HG03135 (cell line): ENCODE measurements around the gene PRKCH.

ENCODE experiments used
- ATAC-seq: cut with Tn5 transposase; IDR thresholded peaks from one replicate; pipeline ENCODE4 v1.9.1; 2021; ENCODE audit warnings: mild to moderate bottlenecking, moderate library complexity; ENCODE audit not compliant: unreplicated experiment

Gene PRKCH

GRCh38 chr14:61504901-61505300, 183.5 kb downstream of the PRKCH start:
- ATAC-seq = no peak

- ATAC-seq = no peak
These were observed 184.7 kb downstream of the PRKCH start for GRCh38 chr14:61505815-61506809.

GRCh38 chr14:61508526-61508925, 187.1 kb downstream of the PRKCH start:
- no peak for ATAC-seq

GRCh38 chr14:61510736-61511557, 189.6 kb downstream of the PRKCH start:
- ATAC-seq = no peak

DNA sequence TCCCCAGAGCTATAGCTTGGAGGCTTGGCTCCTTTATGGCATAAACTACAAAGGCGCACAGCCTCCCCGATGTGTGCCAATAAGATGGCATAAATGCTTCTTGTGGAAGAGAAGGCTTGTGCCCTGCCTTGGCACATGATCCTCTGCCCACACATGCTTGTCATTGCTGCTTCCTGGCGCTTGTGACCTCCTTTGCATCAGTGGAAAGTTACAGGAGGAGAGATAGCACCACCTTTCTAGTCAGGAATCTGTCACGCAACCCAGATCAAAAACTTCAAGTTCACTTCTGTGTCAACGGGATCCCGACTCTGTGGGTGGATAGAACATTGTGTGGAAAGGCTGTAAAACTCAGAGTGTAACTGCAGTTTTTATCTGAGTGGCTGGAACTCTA, 190.2 kb downstream of the PRKCH start:
- no peak for ATAC-seq

- no peak for ATAC-seq
These were observed 190.9 kb downstream of the PRKCH start for GRCh38 chr14:61512026-61512834.

DNA sequence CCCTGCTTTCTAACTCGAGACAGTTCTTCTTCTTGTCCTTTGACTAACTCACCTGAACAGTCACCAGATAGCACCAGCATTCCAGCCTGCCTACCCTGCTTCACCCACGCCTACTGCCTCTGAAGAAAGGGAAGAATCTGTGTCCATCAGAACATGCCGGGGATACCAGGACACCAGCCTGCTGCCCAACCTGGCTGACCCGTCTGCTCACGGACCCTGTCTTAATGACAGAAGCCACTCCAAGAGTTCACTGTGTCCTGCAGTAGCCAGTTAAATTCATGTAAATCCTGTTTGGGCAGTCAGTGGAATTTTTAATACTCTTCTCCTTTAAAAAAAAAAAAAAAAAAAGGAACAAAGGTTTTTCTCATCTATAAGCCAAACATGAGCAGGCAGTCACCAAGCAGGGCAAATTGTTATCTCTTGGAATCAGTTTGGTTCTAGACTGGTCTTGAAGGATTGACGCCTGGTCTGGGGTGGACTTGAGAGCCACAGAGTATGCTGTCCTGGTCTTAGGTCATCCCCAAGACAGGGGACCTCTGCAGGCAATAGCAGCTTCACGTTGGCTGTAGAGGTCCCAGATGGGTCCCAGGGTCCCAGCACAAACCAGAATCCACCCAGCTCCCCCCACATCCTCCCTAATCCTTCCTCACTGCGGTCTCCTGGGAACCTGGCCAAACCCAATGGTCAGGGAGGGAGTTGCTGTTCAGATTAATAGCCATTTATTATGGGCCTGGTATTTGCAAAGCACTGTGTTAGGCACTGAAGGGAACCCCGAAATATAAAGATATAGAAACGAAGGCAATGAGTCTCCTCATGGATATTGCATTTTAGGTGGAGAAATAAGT, 192.8 kb downstream of the PRKCH start:
- no peak for ATAC-seq

GRCh38 chr14:61514927-61515326, 193.5 kb downstream of the PRKCH start:
- ATAC-seq = no peak

DNA sequence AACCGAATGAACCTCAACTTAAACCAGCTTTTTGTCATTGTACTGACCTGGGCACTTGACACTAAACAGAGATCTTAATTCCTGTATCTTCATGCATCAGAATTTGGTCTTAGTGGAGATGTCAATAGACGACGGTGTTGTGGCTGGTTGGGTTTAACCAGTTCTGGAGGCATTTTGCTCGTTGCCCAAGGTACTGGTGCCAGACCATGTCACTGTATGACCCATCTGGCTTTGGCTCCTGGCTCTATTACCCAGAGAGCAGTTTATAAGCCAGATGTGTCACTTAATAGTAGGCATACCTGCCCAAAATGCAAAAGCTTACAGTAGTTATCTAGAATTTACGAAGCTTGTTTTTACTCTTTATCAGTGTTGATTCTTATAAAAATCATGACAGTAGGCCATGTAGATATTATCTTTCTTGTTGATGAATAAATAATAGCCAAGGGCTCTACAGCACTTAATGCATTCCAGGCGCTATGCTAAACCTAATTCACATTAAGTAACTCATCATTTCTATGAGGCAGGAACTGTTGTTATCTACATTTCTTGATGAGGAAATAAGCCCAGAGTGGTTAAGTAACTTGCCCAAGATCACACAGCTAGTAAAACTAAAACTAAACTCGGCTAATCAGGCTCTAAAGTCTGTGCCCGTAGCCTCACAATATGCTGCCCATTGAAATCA, 194.2 kb downstream of the PRKCH start:
- ATAC-seq = no peak

- ATAC-seq = no peak
These were observed 194.9 kb downstream of the PRKCH start for GRCh38 chr14:61516118-61516743.

DNA sequence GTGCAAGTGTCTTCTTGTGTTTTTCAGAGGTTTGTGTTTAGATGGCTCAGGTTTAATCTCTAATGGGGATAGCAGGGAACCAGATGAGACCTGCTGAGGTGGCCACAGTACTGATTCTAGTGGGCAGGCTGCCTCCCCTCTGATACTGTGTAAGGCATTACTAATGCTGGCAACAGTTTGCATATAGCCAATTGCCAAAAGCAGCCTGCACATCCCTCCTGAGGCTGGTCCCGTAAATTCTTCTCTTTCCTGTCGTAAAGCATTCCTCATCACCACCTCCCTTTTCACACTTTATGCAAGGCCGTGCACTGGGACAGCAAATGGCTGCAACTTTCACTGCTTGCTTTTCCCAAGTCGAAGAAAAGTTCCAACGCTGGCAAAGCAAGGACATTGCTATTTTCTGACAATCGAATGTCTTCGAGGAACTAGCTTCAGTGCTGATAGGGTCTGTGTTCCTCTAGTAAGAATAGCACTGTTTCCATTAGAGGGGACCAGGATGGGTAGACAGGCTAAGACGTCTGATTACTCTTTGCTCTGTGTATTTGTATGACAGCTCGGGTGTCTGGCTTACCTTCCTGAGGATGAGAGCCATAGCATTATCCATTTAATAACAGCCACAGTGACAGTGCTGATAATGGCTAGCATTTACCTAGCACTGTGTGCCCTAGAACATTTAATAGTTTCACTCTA, 195.7 kb downstream of the PRKCH start:
- no peak for ATAC-seq

DNA sequence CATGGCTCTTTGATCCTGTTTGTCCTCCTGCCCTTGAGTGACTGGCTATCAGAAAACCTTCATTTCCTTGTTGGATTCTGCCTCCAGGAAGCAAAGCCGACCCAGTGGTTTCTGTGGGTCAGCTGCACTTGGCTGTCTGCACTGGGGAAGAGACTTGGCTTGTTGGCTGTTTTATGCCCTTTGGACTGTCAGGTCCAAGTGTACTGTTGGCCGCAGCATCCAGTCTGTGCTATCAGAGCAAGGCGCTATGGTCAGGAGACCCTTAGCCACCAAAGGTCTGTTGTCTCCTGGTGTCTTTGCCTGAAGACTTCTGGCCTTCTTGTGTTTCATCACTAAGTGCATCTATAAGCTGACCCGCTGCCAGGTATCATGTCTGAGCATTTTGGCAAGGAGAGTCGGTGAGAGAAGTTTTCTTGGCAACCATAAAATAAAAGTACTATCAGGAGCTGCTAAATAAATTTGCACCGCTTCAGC, 196.6 kb downstream of the PRKCH start:
- ATAC-seq = no peak

GRCh38 chr14:61518403-61518802, 197.0 kb downstream of the PRKCH start:
- ATAC-seq = no peak

- ATAC-seq = no peak
These were observed 197.7 kb downstream of the PRKCH start for GRCh38 chr14:61519106-61519505.

DNA sequence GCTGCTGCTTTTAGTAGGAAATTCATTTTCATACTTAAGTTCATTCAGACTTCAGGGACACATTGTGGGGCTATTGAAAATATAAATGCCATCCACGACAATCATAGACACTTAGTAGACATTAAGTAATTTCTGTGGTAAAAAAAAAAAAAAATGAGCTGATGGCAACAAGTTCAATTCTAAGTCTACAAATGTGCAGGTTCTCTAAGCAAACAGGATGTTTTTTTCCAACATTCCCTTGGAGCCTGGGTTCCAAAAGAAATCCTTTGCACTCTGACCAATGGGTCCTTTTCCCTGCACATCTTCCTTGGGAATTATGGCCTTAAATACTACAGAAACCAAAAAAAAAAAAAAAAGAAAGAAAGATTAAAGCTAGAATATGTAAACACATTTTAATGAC, 198.4 kb downstream of the PRKCH start:
- no peak for ATAC-seq

GRCh38 chr14:61520576-61520975, 199.2 kb downstream of the PRKCH start:
- no peak for ATAC-seq

GRCh38 chr14:61521773-61522172, 200.4 kb downstream of the PRKCH start:
- ATAC-seq = no peak

- no peak for ATAC-seq
These were observed 202.4 kb downstream of the PRKCH start for GRCh38 chr14:61523751-61524150.
